Gastrocnemius medialis (tissue), 4 donors: ENCODE results near the gene MCEMP1. TPM values are rescaled to one million over a fixed set of nuclear protein-coding genes. Genes with fewer than 3 reads are reported as not detected.

Experiments
- ATAC-seq, 2 donors: fragments of 150-250 bp; one replicate each; pipeline ENCODE4 v1.9.1; 2016
- DNase-seq, 2 donors: peaks; one replicate each; pipeline ENCODE4 v3.0.0-alpha.2; 2019
- H3K27ac ChIP-seq, 4 donors: fragments of 200-600 bp; sonication (generic); 1 replicate in 1 of 4; 2 replicates in 3 of 4; pipeline ENCODE4 v1.5.1; 2016 to 2018; ENCODE audit warnings: mild to moderate bottlenecking in 2 of 4, moderate library complexity in 1 of 4
- H3K27me3 ChIP-seq, 3 donors: fragments of 200-600 bp; sonication (generic) in 2 of 3; 1 replicate in 1 of 3; 2 replicates in 2 of 3; pipeline versions ENCODE4 v1.5.1 to v1.6.0; 2016 to 2019; ENCODE audit warnings: mild to moderate bottlenecking in 1 of 3, moderate library complexity in 1 of 3
- H3K36me3 ChIP-seq, 2 donors: fragments of 200-600 bp; sonication (generic) in 1 of 2; one replicate each; pipeline ENCODE4 v1.5.1; 2017 to 2018
- H3K4me1 ChIP-seq, 2 donors: fragments of 200-600 bp; sonication (generic) in 1 of 2; one replicate each; pipeline ENCODE4 v1.5.1; 2016 to 2017; ENCODE audit warnings: mild to moderate bottlenecking in 2 of 2
- H3K4me3 ChIP-seq, 4 donors: fragments of 200-600 bp; sonication (generic) in 3 of 4; 1 replicate in 1 of 4; 2 replicates in 3 of 4; pipeline ENCODE4 v1.5.1; 2016 to 2019; ENCODE audit warnings: mild to moderate bottlenecking in 2 of 4
- H3K9me3 ChIP-seq, 3 donors: fragments of 200-600 bp; sonication (generic) in 2 of 3; 1 replicate in 1 of 3; 2 replicates in 2 of 3; pipeline ENCODE4 v1.5.1; 2016 to 2019
- CTCF ChIP-seq, 5 experiments: fragments of 450-650 bp in 3 of 5; fragments of 200-600 bp in 2 of 5; sonication (generic) in 2 of 5; IDR thresholded peaks in 4 of 5; conservative IDR thresholded peaks in 1 of 5; 1 replicate in 4 of 5; 2 replicates in 1 of 5; pipeline ENCODE4 v1.5.1; 2016 to 2019; ENCODE audit warnings: antibody characterized with exemption in 5 of 5, mild to moderate bottlenecking in 3 of 5, moderate library complexity in 3 of 5
- POLR2A ChIP-seq, 2 donors: fragments of 450-650 bp; IDR thresholded peaks; one replicate each; pipeline ENCODE4 v1.6.1; 2017; ENCODE audit warnings: antibody characterized with exemption in 2 of 2, mild to moderate bottlenecking in 2 of 2, moderate library complexity in 2 of 2
- in situ Hi-C, 4 donors: fragments of 200-750 bp; cut with MboI; loops; one replicate each; pipeline versions ENCODE4 v1.15.0 to v1.8.0; 2017; ENCODE audit warnings: low sequenced_read_pairs in 4 of 4
- intact Hi-C: fragments of 100-400 bp; cut with DNase I; formaldehyde crosslinking; loops from one replicate; pipeline ENCODE4 v1.15.1; 2023; ENCODE audit warnings: low total_unique reads
- total RNA-seq, 4 donors: library from RNA; depleted of rRNA; stranded (reverse); fragments of >200 nt; gene quantifications; one replicate each; pipeline versions ENCODE4 v1.1.0 to v1.2.3, GENCODE V29; 2016

The MCEMP1 gene
- total RNA-seq, 4 donors from 2014 or later = 0.16 to 1.2 TPM; not detected in 2

GRCh38 chr19:7636317-7636690, 40.6 kb upstream of the MCEMP1 start:
- in situ Hi-C loops = no loop called here
- H3K9me3 ChIP-seq = no peaks in the 10 kb centered on the region
- H3K27ac ChIP-seq = no peak overlapping the region
- no peak for ATAC-seq
- peak overlapping the region in 1 of 4 donors; percentile 33 for H3K4me3 ChIP-seq
- DNase-seq = no peak
- H3K36me3 ChIP-seq = no peaks in the 10 kb centered on the region
- intact Hi-C loops = no loop called here
- TF ChIP-seq CTCF (IDR thresholded peaks at IDR 0.05 in 4 of 5, conservative IDR thresholded peaks at IDR 0.05 in 1 of 5) (no peak), POLR2A (IDR thresholded peaks at IDR 0.05) (no peak)
- peaks cover 30 to 42% (median 32%) of the 10 kb centered on the region in 3 donors for H3K27me3 ChIP-seq
- H3K4me1 ChIP-seq = peaks cover 0 to 3% of the 10 kb centered on the region in 2 donors

- Histone ChIP-seq H3K9me3 (no peaks in the 10 kb centered on the region), H3K27me3 (peaks cover 30 to 42% (median 32%) of the 10 kb centered on the region in 3 donors), H3K36me3 (no peaks in the 10 kb centered on the region), H3K27ac (no peak within 1 kb of the TSS), H3K4me1 (peaks cover 0 to 3% of the 10 kb centered on the region in 2 donors), H3K4me3 (peak within 1 kb of the TSS in 2 of 4 donors; percentile 6 to 33)
- intact Hi-C loops (no loop called here), in situ Hi-C loops (no loop called here)
- ATAC-seq (no peak), DNase-seq (peak in 1 of 2 donors; percentile 6)
- TF ChIP-seq POLR2A (IDR thresholded peaks at IDR 0.05) = no peak
- no peak for TF ChIP-seq CTCF (IDR thresholded peaks at IDR 0.05 in 4 of 5, conservative IDR thresholded peaks at IDR 0.05 in 1 of 5)
Measured at GRCh38 chr19:7636691-7637373, 40.1 kb upstream of the MCEMP1 start, which contains the start of gene STXBP2. STXBP2 (plus strand) TSS chr19:7637110; CDS start chr19:7637150, 40 bp downstream.

- Histone ChIP-seq H3K27ac (no peak overlapping the region), H3K9me3 (no peaks in the 10 kb centered on the region), H3K4me3 (peak overlapping the region in 2 of 4 donors; percentile 6 to 33), H3K27me3 (peaks cover 30 to 42% (median 32%) of the 10 kb centered on the region in 3 donors), H3K36me3 (no peaks in the 10 kb centered on the region), H3K4me1 (peaks cover 0 to 3% of the 10 kb centered on the region in 2 donors)
- ATAC-seq (no peak), DNase-seq (no peak)
- intact Hi-C loops = no loop called here
- in situ Hi-C loops = no loop called here
- TF ChIP-seq POLR2A (IDR thresholded peaks at IDR 0.05) = no peak
- TF ChIP-seq CTCF (IDR thresholded peaks at IDR 0.05 in 4 of 5, conservative IDR thresholded peaks at IDR 0.05 in 1 of 5) = no peak
Measured at GRCh38 chr19:7637374-7638256, 39.3 kb upstream of the MCEMP1 start.

GRCh38 chr19:7638802-7639465, 38.0 kb upstream of the MCEMP1 start:
- in situ Hi-C loops (no loop called here), intact Hi-C loops (no loop called here)
- TF ChIP-seq CTCF (IDR thresholded peaks at IDR 0.05 in 4 of 5, conservative IDR thresholded peaks at IDR 0.05 in 1 of 5) (no peak), POLR2A (IDR thresholded peaks at IDR 0.05) (no peak)
- Histone ChIP-seq H3K36me3 (no peaks in the 10 kb centered on the region), H3K4me3 (no peak overlapping the region), H3K27ac (no peak overlapping the region), H3K9me3 (no peaks in the 10 kb centered on the region), H3K4me1 (peaks cover 0 to 3% of the 10 kb centered on the region in 2 donors), H3K27me3 (peaks cover 30 to 42% (median 32%) of the 10 kb centered on the region in 3 donors)
- DNase-seq (no peak), ATAC-seq (no peak)
